ENCODE results near the gene EEF1AKMT4.

DNA sequence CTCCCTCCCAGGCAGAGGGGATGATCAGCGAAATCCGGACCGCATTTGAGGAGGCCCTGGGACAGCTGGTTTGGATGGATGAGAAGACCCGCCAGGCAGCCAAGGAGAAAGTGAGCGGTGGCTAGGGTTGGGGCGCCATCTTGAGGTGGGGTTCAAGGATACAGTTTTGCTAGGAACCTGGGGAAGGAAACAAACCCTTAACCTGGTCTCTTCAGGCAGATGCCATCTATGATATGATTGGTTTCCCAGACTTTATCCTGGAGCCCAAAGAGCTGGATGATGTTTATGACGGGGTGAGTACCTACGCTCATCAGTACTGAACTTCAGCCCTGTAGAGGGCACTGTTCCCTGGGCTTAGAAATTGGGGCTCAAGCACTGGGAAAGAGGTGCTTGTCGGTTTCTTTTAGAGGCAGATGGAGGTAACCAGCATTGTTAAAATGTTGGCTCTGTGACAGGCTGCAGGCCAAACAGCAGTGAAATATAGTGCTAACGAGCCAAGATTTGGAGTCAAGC is 40.0 kb downstream of the EEF1AKMT4 start:
- TF ChIP-seq, protein P1, sequence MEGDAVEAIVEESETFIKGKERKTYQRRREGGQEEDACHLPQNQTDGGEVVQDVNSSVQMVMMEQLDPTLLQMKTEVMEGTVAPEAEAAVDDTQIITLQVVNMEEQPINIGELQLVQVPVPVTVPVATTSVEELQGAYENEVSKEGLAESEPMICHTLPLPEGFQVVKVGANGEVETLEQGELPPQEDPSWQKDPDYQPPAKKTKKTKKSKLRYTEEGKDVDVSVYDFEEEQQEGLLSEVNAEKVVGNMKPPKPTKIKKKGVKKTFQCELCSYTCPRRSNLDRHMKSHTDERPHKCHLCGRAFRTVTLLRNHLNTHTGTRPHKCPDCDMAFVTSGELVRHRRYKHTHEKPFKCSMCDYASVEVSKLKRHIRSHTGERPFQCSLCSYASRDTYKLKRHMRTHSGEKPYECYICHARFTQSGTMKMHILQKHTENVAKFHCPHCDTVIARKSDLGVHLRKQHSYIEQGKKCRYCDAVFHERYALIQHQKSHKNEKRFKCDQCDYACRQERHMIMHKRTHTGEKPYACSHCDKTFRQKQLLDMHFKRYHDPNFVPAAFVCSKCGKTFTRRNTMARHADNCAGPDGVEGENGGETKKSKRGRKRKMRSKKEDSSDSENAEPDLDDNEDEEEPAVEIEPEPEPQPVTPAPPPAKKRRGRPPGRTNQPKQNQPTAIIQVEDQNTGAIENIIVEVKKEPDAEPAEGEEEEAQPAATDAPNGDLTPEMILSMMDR (conservative IDR thresholded peaks at IDR 0.05; ENCODE audit: low read length) = peak; percentile 90
- no peak for TF ChIP-seq EZH2phosphoT487 (IDR thresholded peaks at IDR 0.05; ENCODE audit: borderline replicate concordance, low read depth, low read length)
